ENCODE measurements around the gene ADAMTS19.

- TF ChIP-seq POLR2A (IDR thresholded peaks at IDR 0.05) (no peak), CTCF (IDR thresholded peaks at IDR 0.05) (no peak)
Observed at GRCh38 chr5:129593525-129593924, 133.4 kb downstream of the ADAMTS19 start.

Measured in Peyer's patch (tissue), 4 donors.